HG03159 (cell line): Measurements from ENCODE around the gene PTBP3.
"Not testable (repeated sequence)": the region's sequence is repeated elsewhere in the genome, so short reads cannot be mapped to it uniquely, and the experiment has no call there.

ENCODE experiments used
- ATAC-seq: cut with Tn5 transposase; IDR thresholded peaks from one replicate; pipeline ENCODE4 v1.9.1; 2021; ENCODE audit warnings: mild to moderate bottlenecking, moderate library complexity; ENCODE audit not compliant: unreplicated experiment

PTBP3 gene

GRCh38 chr9:112323378-112323854 is 10.0 kb downstream of the PTBP3 start:
- ATAC-seq = no peak

- no peak for ATAC-seq
Measured at GRCh38 chr9:112322701-112323377, 10.6 kb downstream of the PTBP3 start.

GRCh38 chr9:112316258-112316943 is 17.0 kb downstream of the PTBP3 start:
- ATAC-seq = no peak

DNA sequence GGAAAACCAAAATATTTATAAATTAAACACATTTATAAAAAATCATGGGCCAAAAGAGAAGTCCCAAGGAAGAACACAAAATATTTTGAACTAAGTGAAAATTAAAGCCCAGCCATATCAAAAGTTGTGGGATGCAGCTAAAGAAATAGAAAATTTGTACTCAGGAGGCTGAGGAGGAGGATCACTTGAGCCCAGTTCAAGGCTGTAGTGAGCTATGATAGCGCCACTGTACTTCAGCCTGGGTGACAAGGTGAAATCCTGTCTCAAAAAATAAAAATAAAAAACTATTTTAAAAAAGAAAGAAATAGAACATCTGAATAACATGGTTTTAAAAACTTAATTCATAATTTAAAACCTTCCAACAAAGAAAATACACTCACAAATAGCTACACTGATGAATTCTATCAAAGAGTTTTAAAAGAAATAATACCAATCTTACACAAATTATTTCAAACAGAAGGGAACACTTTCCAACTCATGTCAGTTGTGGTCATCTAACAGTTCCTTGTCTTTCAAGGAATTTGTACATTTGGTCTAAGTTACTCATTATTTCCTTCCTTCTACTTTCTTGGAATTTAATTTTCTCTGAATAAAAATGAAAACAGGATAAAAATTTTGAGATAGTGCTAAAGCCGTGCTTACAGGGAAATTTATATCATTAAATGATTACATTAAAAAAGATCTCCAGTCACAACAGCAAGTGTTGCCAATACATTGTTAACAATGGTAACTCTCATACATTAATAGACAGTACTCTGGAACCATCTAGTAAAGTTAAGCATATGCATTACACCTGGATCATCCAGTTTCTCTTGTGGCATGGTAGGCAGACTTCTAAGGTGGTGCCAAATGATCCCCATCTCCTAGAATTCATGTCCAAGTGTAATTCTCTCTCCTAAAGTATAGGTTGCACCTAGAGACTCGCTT is 17.8 kb downstream of the PTBP3 start:
- no peak for ATAC-seq

DNA sequence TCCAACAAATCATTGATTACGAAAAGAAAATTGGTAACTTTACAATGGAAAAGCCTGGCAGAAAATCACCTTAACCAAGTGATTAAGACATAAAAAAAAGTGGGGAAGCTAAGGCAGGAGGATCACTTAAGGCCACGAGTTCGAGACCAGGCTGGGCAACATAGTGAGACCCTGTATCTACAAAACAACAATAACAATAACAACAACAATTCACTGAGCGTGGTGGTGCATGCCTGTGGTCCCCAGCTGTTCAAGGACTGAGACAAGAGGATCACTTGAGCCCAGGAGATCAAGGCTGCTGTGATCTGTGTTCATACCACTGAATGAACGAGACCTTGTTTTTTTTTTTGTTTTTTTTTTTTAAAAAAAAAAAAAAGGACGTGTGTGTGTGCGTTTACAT is 21.3 kb downstream of the PTBP3 start:
- no peak for ATAC-seq

- no peak for ATAC-seq
Measured at GRCh38 chr9:112311497-112311896, 21.9 kb downstream of the PTBP3 start.

DNA sequence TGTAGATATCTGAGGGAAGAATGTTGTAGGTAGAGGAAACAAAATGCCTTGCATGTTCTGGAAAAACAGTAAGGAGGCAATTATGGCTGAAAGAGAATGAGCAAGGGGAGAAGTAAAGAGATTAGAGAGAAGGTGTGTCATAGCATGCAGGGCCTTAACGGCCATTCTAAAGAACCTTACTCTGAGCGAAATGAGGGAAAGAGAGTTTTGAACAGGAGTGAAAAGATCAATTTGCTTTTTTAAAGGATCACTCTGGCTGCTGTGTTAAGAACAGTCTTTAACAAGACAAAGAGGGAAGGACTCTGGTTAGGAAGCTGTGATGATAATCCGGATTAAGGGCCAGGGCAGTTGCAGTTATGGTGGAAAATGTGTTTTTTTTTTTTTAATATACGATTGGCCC is 22.6 kb downstream of the PTBP3 start:
- no peak for ATAC-seq

GRCh38 chr9:112308588-112308987 is 24.8 kb downstream of the PTBP3 start:
- no peak for ATAC-seq

- ATAC-seq = no peak
Measured at GRCh38 chr9:112301420-112301819, 32.0 kb downstream of the PTBP3 start.

- no peak for ATAC-seq
Measured at GRCh38 chr9:112299514-112299913, 33.9 kb downstream of the PTBP3 start.

DNA sequence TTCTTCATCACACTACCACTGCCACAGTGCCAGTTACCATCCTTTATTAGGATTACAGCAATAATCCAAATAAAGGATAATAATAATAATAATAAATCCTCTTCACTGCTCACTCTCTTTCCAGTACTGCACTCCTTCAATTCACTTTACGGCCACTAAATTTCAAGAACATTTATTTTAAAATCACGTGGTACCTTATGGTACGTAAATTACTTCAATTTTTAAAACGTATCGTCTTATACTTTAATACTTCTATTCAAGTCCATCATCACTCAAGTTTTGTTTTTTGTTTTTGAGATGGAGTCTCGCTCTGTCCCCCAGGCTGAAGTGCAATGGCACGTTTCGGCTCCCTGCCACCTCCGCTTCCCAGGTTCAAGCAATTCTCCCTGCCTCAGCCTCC is 36.5 kb downstream of the PTBP3 start:
- no peak for ATAC-seq

- no peak for ATAC-seq
Measured at GRCh38 chr9:112295174-112295573, 38.2 kb downstream of the PTBP3 start.

DNA sequence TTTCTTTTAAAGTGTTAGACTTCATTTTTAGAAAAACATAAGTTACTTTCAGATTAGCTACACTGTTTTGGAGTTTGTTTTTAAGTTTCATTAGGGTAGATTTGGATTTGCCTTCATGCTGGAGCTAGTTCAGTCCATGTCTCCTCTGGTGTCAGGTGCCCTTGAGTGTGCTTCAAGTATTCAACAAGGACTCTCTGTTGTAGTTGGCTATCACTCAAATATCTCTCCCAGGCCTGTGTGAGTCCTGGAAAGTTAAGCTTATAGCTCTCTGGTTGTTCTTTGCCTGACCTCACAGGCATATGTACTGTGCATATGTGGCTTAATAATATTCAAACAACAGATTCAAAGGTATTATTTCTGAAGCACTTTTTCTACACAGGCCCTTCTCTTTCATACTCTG is 45.4 kb downstream of the PTBP3 start:
- ATAC-seq = no peak

DNA sequence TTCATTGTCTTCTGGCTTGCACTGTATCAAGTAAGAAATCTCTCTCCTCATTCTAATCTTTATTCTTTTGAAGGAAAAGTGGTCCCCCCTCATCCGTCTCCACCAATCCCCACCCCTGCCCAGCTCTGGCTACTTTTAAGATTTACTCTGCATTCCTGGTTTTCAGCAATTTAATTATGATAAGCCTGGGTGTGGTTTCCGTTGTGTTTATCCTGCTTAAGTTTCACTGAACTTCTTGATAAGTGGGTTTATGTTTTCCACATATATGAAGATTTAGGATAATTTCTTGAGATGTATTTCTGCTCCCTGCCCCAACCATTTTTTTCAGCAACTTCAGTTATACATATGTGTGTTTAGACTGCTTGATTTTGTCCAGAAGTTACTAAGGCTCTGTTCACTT is 46.5 kb downstream of the PTBP3 start:
- ATAC-seq = no peak

DNA sequence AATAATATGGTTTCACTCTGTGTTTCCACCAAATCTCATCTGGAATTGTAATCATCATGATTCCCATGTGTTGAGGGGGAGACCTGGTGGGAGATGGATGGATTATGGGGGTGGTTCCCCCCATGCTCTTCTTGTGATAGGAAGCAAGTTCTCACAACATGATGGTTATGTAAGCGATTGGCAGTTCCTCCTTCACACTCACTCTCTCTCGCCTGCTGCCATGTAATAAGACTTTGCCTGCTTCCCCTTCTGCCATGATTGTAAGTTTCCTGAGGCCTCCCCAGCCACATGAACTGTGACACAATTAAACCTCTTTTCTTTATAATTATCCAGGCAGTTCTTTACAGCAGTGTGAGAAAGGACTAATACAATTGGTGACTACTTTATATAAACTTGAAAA is 48.4 kb downstream of the PTBP3 start:
- no peak for ATAC-seq

DNA sequence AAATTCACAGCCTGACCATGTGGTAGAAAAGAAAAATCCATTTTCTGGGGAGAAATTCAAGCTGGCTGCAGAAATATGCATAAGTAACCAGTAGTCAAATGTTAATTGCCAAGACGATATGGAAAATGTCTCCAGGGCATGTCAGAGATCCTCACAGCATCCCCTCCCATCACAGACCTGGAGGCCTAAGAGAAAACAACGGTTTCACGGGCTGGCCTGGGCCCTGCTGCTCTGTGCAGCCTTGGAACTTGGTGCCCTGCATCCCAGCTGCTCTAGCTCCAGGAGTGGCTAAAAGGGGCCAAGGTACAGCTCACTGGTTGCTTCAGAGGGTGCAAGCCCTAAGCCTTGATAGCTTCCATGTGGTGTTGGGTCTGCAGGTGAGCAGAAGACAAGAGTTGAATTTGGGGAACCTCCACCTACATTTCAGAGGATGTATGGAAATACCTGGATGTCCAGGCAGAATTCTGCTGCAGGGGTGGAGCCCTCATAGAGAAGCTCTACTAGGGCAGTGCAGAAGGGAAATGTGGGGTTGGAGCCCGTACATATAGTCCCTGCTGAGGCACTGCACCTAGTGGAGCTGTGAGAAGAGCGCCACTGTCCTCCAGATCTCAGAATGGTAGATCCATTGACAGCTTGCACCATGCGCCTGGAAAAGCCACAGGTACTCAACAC is 49.7 kb downstream of the PTBP3 start:
- ATAC-seq = no peak

DNA sequence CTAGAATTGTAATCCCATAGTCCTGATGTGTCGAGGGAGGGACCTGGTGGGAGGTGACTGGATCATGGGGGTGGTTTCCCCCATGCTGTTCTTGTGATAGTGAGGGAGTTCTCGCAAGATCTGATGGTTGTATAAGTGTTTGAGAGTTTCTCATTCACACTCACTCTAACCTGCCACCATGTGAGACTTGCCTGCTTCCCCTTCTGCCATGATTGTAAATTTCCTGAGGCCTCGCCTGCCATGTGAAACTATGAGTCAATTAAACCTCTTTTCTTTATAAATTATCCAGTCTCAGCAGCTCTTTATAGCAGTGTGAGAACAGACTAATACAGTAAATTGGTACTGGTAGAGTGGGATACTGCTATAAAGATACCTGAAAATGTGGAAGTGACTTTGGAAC is 50.6 kb downstream of the PTBP3 start:
- ATAC-seq = not testable (repeated sequence)

- ATAC-seq = no peak
Measured at GRCh38 chr9:112280904-112281303, 52.5 kb downstream of the PTBP3 start.

DNA sequence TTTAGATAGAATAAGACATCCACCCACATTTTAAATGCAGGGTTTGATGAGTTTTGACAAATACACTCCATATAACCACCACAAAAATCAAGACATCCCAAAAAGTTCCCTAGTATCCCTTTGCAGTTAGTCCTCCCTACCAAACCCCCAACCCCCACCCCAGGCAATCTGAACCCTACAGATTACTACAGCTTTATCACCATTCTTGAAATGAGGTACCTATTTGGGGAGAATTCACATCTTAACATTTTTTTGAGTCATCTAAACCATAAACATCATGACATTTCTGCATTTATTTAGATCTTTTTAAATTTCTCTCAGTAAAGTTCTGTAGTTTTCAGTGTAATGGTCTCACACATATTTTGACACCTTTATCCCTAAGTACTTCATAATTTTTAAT is 53.9 kb downstream of the PTBP3 start:
- ATAC-seq = no peak

DNA sequence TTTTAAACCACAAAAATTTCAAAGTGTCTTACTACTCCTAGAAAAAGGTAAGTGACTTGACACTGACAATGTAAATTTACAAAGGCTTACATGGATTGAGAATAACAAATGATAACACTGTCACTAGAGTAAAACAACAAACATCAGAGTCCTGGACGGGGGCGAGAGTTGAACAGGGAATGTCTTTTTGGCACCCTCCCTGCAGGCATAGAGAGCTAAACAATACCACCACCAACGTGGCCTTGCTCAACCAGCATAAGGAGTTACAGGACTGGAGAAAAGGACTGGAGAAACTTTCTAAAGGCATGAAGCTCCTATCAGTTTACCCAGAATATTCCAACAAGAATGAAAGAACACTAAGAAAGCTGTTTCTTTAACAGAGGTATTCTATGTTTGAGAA is 55.3 kb downstream of the PTBP3 start:
- ATAC-seq = no peak

- ATAC-seq = no peak
Measured at GRCh38 chr9:112274600-112274999, 58.8 kb downstream of the PTBP3 start.
